ENCODE results near the gene MTMR3. TPM values are rescaled to one million over a fixed set of nuclear protein-coding genes. Genes with fewer than 3 reads are reported as not detected.

Gene MTMR3
- total RNA-seq, 1 donor = 36.9 TPM

GRCh38 chr22:29954203-29954855 is 71.4 kb downstream of the MTMR3 start:
- Histone ChIP-seq H4K20me1 (ENCODE audit: insufficient read depth, low read length) (peaks cover 39% of the 10 kb centered on the region), H3K9me3 (ENCODE audit: low read depth, low read length) (no peaks in the 10 kb centered on the region), H3K79me2 (ENCODE audit: insufficient read depth, low read length) (peaks cover 60% of the 10 kb centered on the region), H2AFZ (ENCODE audit: low read length) (no peak overlapping the region), H3K27ac (ENCODE audit: low read depth, low read length) (no peak overlapping the region), H3K36me3 (ENCODE audit: insufficient read depth, low read length) (no peaks in the 10 kb centered on the region), H3K4me1 (ENCODE audit: insufficient read depth, low read length) (no peaks in the 10 kb centered on the region), H3K4me2 (ENCODE audit: insufficient read depth, low read length) (no peak overlapping the region), H3K4me3 (ENCODE audit: insufficient read depth, low read length) (no peak overlapping the region), H3K27me3 (ENCODE audit: insufficient read depth, low read length) (no peaks in the 10 kb centered on the region)
- no peak for TF ChIP-seq CTCF (IDR thresholded peaks at IDR 0.05; ENCODE audit: extremely low read depth, low read depth, low read length)
- DNase-seq (ENCODE audit: insufficient read length, low spot score, missing footprints) = no peak

GRCh38 chr22:29956680-29957079 is 73.7 kb downstream of the MTMR3 start:
- Histone ChIP-seq H3K4me1 (ENCODE audit: insufficient read depth, low read length) (no peaks in the 10 kb centered on the region), H4K20me1 (ENCODE audit: insufficient read depth, low read length) (peaks cover 35% of the 10 kb centered on the region), H3K9me3 (ENCODE audit: low read depth, low read length) (no peaks in the 10 kb centered on the region), H3K36me3 (ENCODE audit: insufficient read depth, low read length) (no peaks in the 10 kb centered on the region), H2AFZ (ENCODE audit: low read length) (no peak overlapping the region), H3K79me2 (ENCODE audit: insufficient read depth, low read length) (peaks cover 40% of the 10 kb centered on the region), H3K4me3 (ENCODE audit: insufficient read depth, low read length) (no peak overlapping the region), H3K4me2 (ENCODE audit: insufficient read depth, low read length) (no peak overlapping the region), H3K27me3 (ENCODE audit: insufficient read depth, low read length) (no peaks in the 10 kb centered on the region), H3K27ac (ENCODE audit: low read depth, low read length) (no peak overlapping the region)
- DNase-seq (ENCODE audit: insufficient read length, low spot score, missing footprints) = no peak
- no peak for TF ChIP-seq CTCF (IDR thresholded peaks at IDR 0.05; ENCODE audit: extremely low read depth, low read depth, low read length)

- Histone ChIP-seq H4K20me1 (ENCODE audit: insufficient read depth, low read length) (peaks cover 25% of the 10 kb centered on the region), H3K79me2 (ENCODE audit: insufficient read depth, low read length) (peaks cover 26% of the 10 kb centered on the region)
- TF ChIP-seq CTCF (IDR thresholded peaks at IDR 0.05; ENCODE audit: extremely low read depth, low read depth, low read length) = no peak
These were observed 75.2 kb downstream of the MTMR3 start for GRCh38 chr22:29958170-29958569.

GRCh38 chr22:29964776-29965175 is 81.8 kb downstream of the MTMR3 start:
- H3K4me3 ChIP-seq (ENCODE audit: insufficient read depth, low read length) = no peak overlapping the region
- no peak overlapping the region for H2AFZ ChIP-seq (ENCODE audit: low read length)
- no peak for DNase-seq (ENCODE audit: insufficient read length, low spot score, missing footprints)
- H3K36me3 ChIP-seq (ENCODE audit: insufficient read depth, low read length) = no peaks in the 10 kb centered on the region
- no peak for TF ChIP-seq CTCF (IDR thresholded peaks at IDR 0.05; ENCODE audit: extremely low read depth, low read depth, low read length)
- H3K4me1 ChIP-seq (ENCODE audit: insufficient read depth, low read length) = no peaks in the 10 kb centered on the region
- H3K27me3 ChIP-seq (ENCODE audit: insufficient read depth, low read length) = no peaks in the 10 kb centered on the region
- no peaks in the 10 kb centered on the region for H3K9me3 ChIP-seq (ENCODE audit: low read depth, low read length)
- H3K79me2 ChIP-seq (ENCODE audit: insufficient read depth, low read length) = peaks cover 10% of the 10 kb centered on the region
- H3K27ac ChIP-seq (ENCODE audit: low read depth, low read length) = no peak overlapping the region
- peaks cover 12% of the 10 kb centered on the region for H4K20me1 ChIP-seq (ENCODE audit: insufficient read depth, low read length)
- no peak overlapping the region for H3K4me2 ChIP-seq (ENCODE audit: insufficient read depth, low read length)

More at GRCh38 chr22:29958170-29958569, 75.2 kb downstream of the MTMR3 start:
- Histone ChIP-seq H3K4me3 (ENCODE audit: insufficient read depth, low read length) (no peak overlapping the region), H2AFZ (ENCODE audit: low read length) (no peak overlapping the region), H3K36me3 (ENCODE audit: insufficient read depth, low read length) (no peaks in the 10 kb centered on the region), H3K27ac (ENCODE audit: low read depth, low read length) (no peak overlapping the region), H3K4me2 (ENCODE audit: insufficient read depth, low read length) (no peak overlapping the region), H3K27me3 (ENCODE audit: insufficient read depth, low read length) (no peaks in the 10 kb centered on the region), H3K9me3 (ENCODE audit: low read depth, low read length) (no peaks in the 10 kb centered on the region), H3K4me1 (ENCODE audit: insufficient read depth, low read length) (no peaks in the 10 kb centered on the region)
- no peak for DNase-seq (ENCODE audit: insufficient read length, low spot score, missing footprints)

Data from osteoblast (primary cell).